GM12878 (cell line): ENCODE results near the gene GRIK1. TPM values are rescaled to one million over a fixed set of nuclear protein-coding genes. Genes with fewer than 3 reads are reported as not detected.

Experiments
- ATAC-seq: fragments of 200-7000 bp; cut with Tn5 transposase; 3 replicates; pipeline ENCODE4 v1.9.1; 2020; ENCODE audit warnings: mild to moderate bottlenecking, moderate library complexity
- BruUV-seq: library from RNA; stranded (reverse); fragments of 400-500 nt; replicated peaks from 2 replicates; lab custom pipeline; 2021; lab: Mats Ljungman, UMichigan
- CTCF ChIA-PET: fragments of 300-600 bp; sonication (Branson Sonifier 250); formaldehyde crosslinking; extraction: SDS; loops from one replicate; lab custom pipeline; 2021; ENCODE audit warnings: inconsistent platforms; lab: Yijun Ruan, JAX
- POLR2A ChIA-PET: fragments of 350-600 bp; formaldehyde crosslinking; extraction: SDS; loops from one replicate; lab custom pipeline; 2021; ENCODE audit warnings: inconsistent platforms; lab: Charles Lee
- RAD21 ChIA-PET: fragments of 300-600 bp; sonication (Branson Sonifier 250); formaldehyde crosslinking; loops from one replicate; lab custom pipeline; 2023; ENCODE audit warnings: antibody characterized with exemption; ENCODE audit not compliant: unreplicated experiment; lab: Charles Lee
- SMC1A ChIA-PET: fragments of 300-600 bp; sonication (Branson Sonifier 250); formaldehyde crosslinking; loops from one replicate; lab custom pipeline; 2023; ENCODE audit not compliant: unreplicated experiment, uncharacterized antibody; lab: Charles Lee
- DNase-seq: peaks from one replicate; pipeline ENCODE4 v3.0.0-alpha.2; 2011; ENCODE audit warnings: low read depth, low spot score
- FAIRE-seq: peaks from 3 replicates; lab custom pipeline; 2011; peaks lifted over from hg19 to GRCh38; lab: Jason Lieb, UNC
- H2AFZ ChIP-seq: 2 replicates; pipeline ENCODE4 v1.6.0; 2011; ENCODE audit warnings: low read depth, low read length, control low read depth; ENCODE audit not compliant: control insufficient read depth
- H3K27ac ChIP-seq: 2 replicates; pipeline ENCODE4 v1.5.1; 2011; ENCODE audit warnings: control low read depth; ENCODE audit not compliant: control insufficient read depth, insufficient read depth
- H3K27me3 ChIP-seq, 2 experiments: replicated peaks in 1 of 2; 2 replicates each; pipeline versions ENCODE4 v1.6.0 to v1.6.1; 2011; ENCODE audit warnings: low read length in 1 of 2; ENCODE audit not compliant: control insufficient read depth in 2 of 2, insufficient read depth in 2 of 2
- H3K36me3 ChIP-seq, 2 experiments: 2 replicates each; pipeline ENCODE4 v1.5.1; 2011; ENCODE audit warnings: low read length in 1 of 2; ENCODE audit not compliant: control insufficient read depth in 2 of 2, insufficient read depth in 2 of 2
- H3K4me1 ChIP-seq: 2 replicates; pipeline ENCODE4 v1.6.1; 2011; ENCODE audit warnings: mild to moderate bottlenecking, low read length, moderate library complexity, mixed read lengths; ENCODE audit not compliant: control insufficient read depth, insufficient read depth
- H3K4me2 ChIP-seq: 2 replicates; pipeline ENCODE4 v1.6.0; 2011; ENCODE audit warnings: control low read depth; ENCODE audit not compliant: control insufficient read depth, insufficient read depth
- H3K4me3 ChIP-seq: fragments of 200-600 bp; sonication (generic); 2 replicates; pipeline ENCODE4 v1.5.1; 2016
- H3K79me2 ChIP-seq: 2 replicates; pipeline ENCODE4 v1.6.0; 2011; ENCODE audit warnings: low read length; ENCODE audit not compliant: control insufficient read depth, insufficient read depth
- H3K9ac ChIP-seq: 2 replicates; pipeline ENCODE4 v1.8.0; 2011; ENCODE audit warnings: low read length, control low read depth, mixed read lengths; ENCODE audit not compliant: control insufficient read depth, insufficient read depth
- H3K9me3 ChIP-seq: replicated peaks from 3 replicates; pipeline ENCODE4 v1.5.1; 2011; ENCODE audit warnings: mild to moderate bottlenecking, low read length; ENCODE audit not compliant: control insufficient read depth, insufficient read depth
- H4K20me1 ChIP-seq: 2 replicates; pipeline ENCODE4 v1.6.0; 2011; ENCODE audit not compliant: control insufficient read depth, insufficient read depth
- EED ChIP-seq: sonication (generic); IDR thresholded peaks from 2 replicates; pipeline ENCODE4 v1.6.1; 2016; ENCODE audit warnings: antibody characterized with exemption, low read depth
- NFXL1 ChIP-seq: fragments of 450-650 bp; IDR thresholded peaks from 2 replicates; pipeline ENCODE4 v1.6.1; 2017; ENCODE audit warnings: antibody characterized with exemption, mild to moderate bottlenecking, borderline replicate concordance
- POU2F2 ChIP-seq: IDR thresholded peaks from 3 replicates; pipeline ENCODE4 v1.6.1; 2011; ENCODE audit warnings: low read depth, mild to moderate bottlenecking, low read length, borderline replicate concordance
- TCF7 ChIP-seq: IDR thresholded peaks from 2 replicates; pipeline ENCODE4 v1.6.1; 2014; ENCODE audit warnings: antibody characterized with exemption, borderline replicate concordance
- WGBS: methylation state at CpG from one replicate; pipeline ENCODE4 v1.1.6; 2016; ENCODE audit warnings: low lambda C conversion rate; ENCODE audit not compliant: insufficient replicate concordance, insufficient coverage; ENCODE audit errors: missing lambda C conversion rate; 5-methylcytosine and 5-hydroxymethylcytosine counted together
- in situ Hi-C: fragments of 300-500 bp; cut with MboI; formaldehyde crosslinking; loops from 9 replicates; pipeline ENCODE4 v1.14.3; 2018; ENCODE audit warnings: mixed read lengths
- intact Hi-C: fragments of 100-400 bp; cut with micrococcal nuclease; formaldehyde crosslinking; loops from one replicate; pipeline ENCODE4 v1.14.2; 2022; ENCODE audit not compliant: unreplicated experiment
- polyA plus RNA-seq, 11 experiments: library from polyadenylated mRNA; depleted of rRNA in 4 of 11; unstranded in 6 of 11; stranded (reverse) in 5 of 11; fragments of >200 nt; fragmentation: Nextera tagmentation in 4 of 11; fragmentation: Illumina TruSeq in 1 of 11; extraction: Ambion mirVana in 4 of 11; extraction: Trizol in 1 of 11; gene quantifications; 1 replicate in 1 of 11; 2 replicates in 10 of 11; pipeline versions ENCODE4 v1.2.1 to v1.2.3, GENCODE V29; 2011 to 2016; ENCODE audit warnings: inconsistent platforms in 2 of 11, missing spikeins in 2 of 11, low read depth in 1 of 11
- total RNA-seq, 4 experiments: library from RNA; depleted of rRNA in 3 of 4; stranded (reverse); fragments of >200 nt in 3 of 4; fragmentation: Illumina TruSeq in 1 of 4; extraction: Trizol in 1 of 4; gene quantifications; 2 replicates each; pipeline versions ENCODE4 v1.2.1 to v1.2.3, GENCODE V29; 2013 to 2021
- TF ChIP-seq, protein P1 (sequence below): fragments of 450-650 bp; formaldehyde crosslinking; IDR thresholded peaks from 2 replicates; pipeline ENCODE4 v1.4.0; 2020; ENCODE audit warnings: mild to moderate bottlenecking, moderate library complexity
- TF ChIP-seq, protein P2 (sequence below): IDR thresholded peaks from 2 replicates; pipeline ENCODE4 v1.6.1; 2011; ENCODE audit warnings: low read depth, mild to moderate bottlenecking, low read length, moderate library complexity, borderline replicate concordance; ENCODE audit errors: extremely low read depth

Gene GRIK1
- total and polyA plus RNA-seq, 10 of the 15 experiments (the other 5 are each of a cell fraction or from before 2014, with no cell fraction given): 0.05 to 0.13 (median 0.09) TPM; not detected in 7

DNA sequence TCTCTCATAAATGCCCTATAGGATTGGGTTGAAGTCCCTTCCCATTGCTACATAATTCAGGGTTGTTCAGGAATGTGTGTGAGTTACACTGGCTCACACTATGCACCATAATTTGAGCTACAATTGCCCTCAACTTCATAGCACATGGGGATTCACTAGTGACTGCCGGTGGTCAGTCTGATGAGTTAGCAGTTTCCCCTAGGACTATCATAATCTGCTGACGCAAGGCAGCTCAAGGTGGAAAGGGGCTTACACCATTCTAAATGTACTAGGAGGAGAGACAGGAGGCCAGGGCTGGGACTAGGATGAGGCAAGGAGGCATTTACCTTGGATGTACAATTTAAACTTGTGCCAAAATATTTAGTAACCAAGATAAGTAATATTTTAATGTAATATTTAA, 224.7 kb downstream of the GRIK1 start (continued):
- TF ChIP-seq TCF7 (no peak), EED (no peak)

DNA sequence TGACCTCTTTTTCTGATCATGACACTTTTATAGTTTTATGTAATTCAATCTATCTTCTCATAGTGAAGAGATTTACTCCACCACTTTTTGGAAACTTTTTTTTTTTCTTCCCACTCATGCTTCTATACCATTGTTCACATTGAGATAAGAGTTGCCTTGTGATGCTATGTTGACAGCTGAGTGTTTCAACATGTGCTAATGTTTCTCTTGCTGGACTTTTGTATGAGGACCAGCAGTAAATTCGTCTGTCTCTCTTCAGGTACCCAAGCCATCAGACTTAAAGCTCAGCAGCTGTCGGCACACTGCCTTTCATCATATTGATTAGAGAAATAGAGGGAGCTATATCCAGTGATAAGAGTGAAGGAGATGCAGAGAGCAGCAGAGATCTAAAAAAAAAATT, 227.0 kb downstream of the GRIK1 start:
- no peaks in the 10 kb centered on the region for H3K79me2 ChIP-seq
- no TSS peak for BruUV-seq
- no peak overlapping the region for H3K4me2 ChIP-seq
- FAIRE-seq: no peak
- no peak overlapping the region for H3K27ac ChIP-seq
- no peaks in the 10 kb centered on the region for H3K9me3 ChIP-seq
- H2AFZ ChIP-seq: no peak overlapping the region
- ATAC-seq: no peak
- ChIA-PET SMC1A (no interaction called here), RAD21 (no interaction called here), CTCF (no interaction called here), POLR2A (no interaction called here)
- 11% methylated on average over 2 of the region's 2 CpGs for WGBS
- no peak for DNase-seq
- H3K27me3 ChIP-seq: no peaks in the 10 kb centered on the region
- H3K36me3 ChIP-seq: no peaks in the 10 kb centered on the region
- H3K4me1 ChIP-seq: no peaks in the 10 kb centered on the region
- intact Hi-C loops (no loop called here), in situ Hi-C loops (no loop called here)
- no peaks in the 10 kb centered on the region for H4K20me1 ChIP-seq
- no peak overlapping the region for H3K4me3 ChIP-seq
- no peak overlapping the region for H3K9ac ChIP-seq
- TF ChIP-seq, protein P1, sequence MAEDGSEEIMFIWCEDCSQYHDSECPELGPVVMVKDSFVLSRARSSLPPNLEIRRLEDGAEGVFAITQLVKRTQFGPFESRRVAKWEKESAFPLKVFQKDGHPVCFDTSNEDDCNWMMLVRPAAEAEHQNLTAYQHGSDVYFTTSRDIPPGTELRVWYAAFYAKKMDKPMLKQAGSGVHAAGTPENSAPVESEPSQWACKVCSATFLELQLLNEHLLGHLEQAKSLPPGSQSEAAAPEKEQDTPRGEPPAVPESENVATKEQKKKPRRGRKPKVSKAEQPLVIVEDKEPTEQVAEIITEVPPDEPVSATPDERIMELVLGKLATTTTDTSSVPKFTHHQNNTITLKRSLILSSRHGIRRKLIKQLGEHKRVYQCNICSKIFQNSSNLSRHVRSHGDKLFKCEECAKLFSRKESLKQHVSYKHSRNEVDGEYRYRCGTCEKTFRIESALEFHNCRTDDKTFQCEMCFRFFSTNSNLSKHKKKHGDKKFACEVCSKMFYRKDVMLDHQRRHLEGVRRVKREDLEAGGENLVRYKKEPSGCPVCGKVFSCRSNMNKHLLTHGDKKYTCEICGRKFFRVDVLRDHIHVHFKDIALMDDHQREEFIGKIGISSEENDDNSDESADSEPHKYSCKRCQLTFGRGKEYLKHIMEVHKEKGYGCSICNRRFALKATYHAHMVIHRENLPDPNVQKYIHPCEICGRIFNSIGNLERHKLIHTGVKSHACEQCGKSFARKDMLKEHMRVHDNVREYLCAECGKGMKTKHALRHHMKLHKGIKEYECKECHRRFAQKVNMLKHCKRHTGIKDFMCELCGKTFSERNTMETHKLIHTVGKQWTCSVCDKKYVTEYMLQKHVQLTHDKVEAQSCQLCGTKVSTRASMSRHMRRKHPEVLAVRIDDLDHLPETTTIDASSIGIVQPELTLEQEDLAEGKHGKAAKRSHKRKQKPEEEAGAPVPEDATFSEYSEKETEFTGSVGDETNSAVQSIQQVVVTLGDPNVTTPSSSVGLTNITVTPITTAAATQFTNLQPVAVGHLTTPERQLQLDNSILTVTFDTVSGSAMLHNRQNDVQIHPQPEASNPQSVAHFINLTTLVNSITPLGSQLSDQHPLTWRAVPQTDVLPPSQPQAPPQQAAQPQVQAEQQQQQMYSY: no peak
- TF ChIP-seq, protein P2, sequence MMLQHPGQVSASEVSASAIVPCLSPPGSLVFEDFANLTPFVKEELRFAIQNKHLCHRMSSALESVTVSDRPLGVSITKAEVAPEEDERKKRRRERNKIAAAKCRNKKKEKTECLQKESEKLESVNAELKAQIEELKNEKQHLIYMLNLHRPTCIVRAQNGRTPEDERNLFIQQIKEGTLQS: no peak
- TF ChIP-seq POU2F2 (no peak), NFXL1 (no peak)
